ENCODE data around the gene TCF4.

Gene TCF4

GRCh38 chr18:55314615-55315237, 273.3 kb downstream of the TCF4 start (continued):
- TF ChIP-seq, protein P1, sequence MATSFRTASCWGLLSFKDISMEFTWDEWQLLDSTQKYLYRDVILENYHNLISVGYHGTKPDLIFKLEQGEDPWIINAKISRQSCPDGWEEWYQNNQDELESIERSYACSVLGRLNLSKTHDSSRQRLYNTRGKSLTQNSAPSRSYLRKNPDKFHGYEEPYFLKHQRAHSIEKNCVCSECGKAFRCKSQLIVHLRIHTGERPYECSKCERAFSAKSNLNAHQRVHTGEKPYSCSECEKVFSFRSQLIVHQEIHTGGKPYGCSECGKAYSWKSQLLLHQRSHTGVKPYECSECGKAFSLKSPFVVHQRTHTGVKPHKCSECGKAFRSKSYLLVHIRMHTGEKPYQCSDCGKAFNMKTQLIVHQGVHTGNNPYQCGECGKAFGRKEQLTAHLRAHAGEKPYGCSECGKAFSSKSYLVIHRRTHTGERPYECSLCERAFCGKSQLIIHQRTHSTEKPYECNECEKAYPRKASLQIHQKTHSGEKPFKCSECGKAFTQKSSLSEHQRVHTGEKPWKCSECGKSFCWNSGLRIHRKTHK (tag by site-specific recombination; IDR thresholded peaks at IDR 0.05) = no peak
- TF ChIP-seq ZNF660 (tag by site-specific recombination; IDR thresholded peaks at IDR 0.05) = no peak
- peak; percentile 55 for TF ChIP-seq PRDM10 (tag by site-specific recombination; IDR thresholded peaks at IDR 0.05)
- TF ChIP-seq GLIS2 (tag by site-specific recombination; IDR thresholded peaks at IDR 0.05) = no peak
- no peak for TF ChIP-seq ZNF488 (tag by site-specific recombination; IDR thresholded peaks at IDR 0.05)
- TF ChIP-seq RBAK (tag by site-specific recombination; IDR thresholded peaks at IDR 0.05) = no peak
- no peak for TF ChIP-seq PATZ1 (tag by site-specific recombination; IDR thresholded peaks at IDR 0.05)
- no peak for TF ChIP-seq FEZF1 (tag by site-specific recombination; IDR thresholded peaks at IDR 0.05)
- no peak for TF ChIP-seq ZNF529 (tag by site-specific recombination; IDR thresholded peaks at IDR 0.05; ENCODE audit: insufficient replicate concordance)
- TF ChIP-seq TCF7L2 (IDR thresholded peaks at IDR 0.05; ENCODE audit: borderline replicate concordance, low read depth, low read length) = no peak
- 0 out of 2 replicates have a peak, but pooled peaks have one; percentile 10 for TF ChIP-seq PRDM1 (tag by site-specific recombination; IDR thresholded peaks at IDR 0.05)
- TF ChIP-seq KLF1 (tag by site-specific recombination; IDR thresholded peaks at IDR 0.05) = no peak
- TF ChIP-seq ZNF416 (tag by site-specific recombination; IDR thresholded peaks at IDR 0.05) = no peak
- TF ChIP-seq ZNF169 (tag by site-specific recombination; IDR thresholded peaks at IDR 0.05) = no peak
- no peak for TF ChIP-seq ZNF423 (tag by site-specific recombination; IDR thresholded peaks at IDR 0.05)
- no peak for TF ChIP-seq ZNF221 (tag by site-specific recombination; IDR thresholded peaks at IDR 0.05; ENCODE audit: borderline replicate concordance)
- TF ChIP-seq PRDM6 (tag by site-specific recombination; IDR thresholded peaks at IDR 0.05) = peak; percentile 50
- peak; percentile 13; the same call in 1 of the 2 replicates for TF ChIP-seq MZF1 (tag by site-specific recombination; IDR thresholded peaks at IDR 0.05; ENCODE audit: borderline replicate concordance)
- no peak for TF ChIP-seq ZNF350 (tag by site-specific recombination; IDR thresholded peaks at IDR 0.05)
